Measurements from ENCODE around the gene LARGE2. TPM values are rescaled to one million over a fixed set of nuclear protein-coding genes. Genes with fewer than 3 reads are reported as not detected.

Gene LARGE2
- total and polyA plus RNA-seq, 2 experiments from 2014 or later, result not detected

DNA sequence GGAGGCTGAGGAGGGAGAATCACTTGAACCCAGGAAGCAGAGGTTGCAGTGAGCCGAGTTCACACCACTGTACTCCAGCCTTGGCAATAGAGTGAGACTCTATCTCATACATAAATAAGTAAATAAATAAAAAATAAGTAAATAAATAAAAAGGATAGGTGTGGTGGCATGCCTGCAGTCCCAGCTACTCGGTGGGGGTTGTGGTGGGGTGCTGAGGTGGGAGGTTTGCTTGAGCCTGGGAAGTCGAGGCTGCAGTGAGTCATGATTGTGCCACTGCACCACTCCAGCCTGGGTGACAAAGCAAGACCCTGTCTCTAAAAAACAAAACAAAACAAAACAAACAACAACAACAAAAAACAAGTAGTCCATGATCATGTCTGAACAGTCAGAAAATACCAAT is 3.1 kb downstream of the LARGE2 start:
- H3K27me3 ChIP-seq (replicated peaks; ENCODE audit: insufficient read depth), result peaks cover 12% of the 10 kb centered on the region
- WGBS, 2 experiments (ENCODE audit: low coverage in 1 of 2, low lambda C conversion rate in 2 of 2, missing lambda C conversion rate in 2 of 2), result 56 to 74% methylated on average over 3 of the region's 3 CpGs
- H3K4me3 ChIP-seq, result no peak overlapping the region
- no peaks in the 10 kb centered on the region for H3K36me3 ChIP-seq (ENCODE audit: low read depth)
- no peak overlapping the region for H3K9ac ChIP-seq
- no peaks in the 10 kb centered on the region for H4K20me1 ChIP-seq (ENCODE audit: insufficient read depth)
- no peak overlapping the region for H3K4me2 ChIP-seq (ENCODE audit: unreplicated experiment)
- no peaks in the 10 kb centered on the region for H3K9me3 ChIP-seq (ENCODE audit: low read depth)
- H3K9me2 ChIP-seq (ENCODE audit: insufficient read depth), result no peaks in the 10 kb centered on the region
- no peaks in the 10 kb centered on the region for H3K79me2 ChIP-seq (ENCODE audit: insufficient read depth)
- H3F3A ChIP-seq (ENCODE audit: insufficient read depth), result no peaks in the 10 kb centered on the region
- H3K4me1 ChIP-seq (ENCODE audit: insufficient read depth), result no peaks in the 10 kb centered on the region
- no peak for DNase-seq
- H2AFZ ChIP-seq, result no peak overlapping the region
- TF ChIP-seq EZH2phosphoT487 (IDR thresholded peaks at IDR 0.05; ENCODE audit: insufficient read depth, low read depth) (no peak), EZH2 (IDR thresholded peaks at IDR 0.05; ENCODE audit: insufficient read depth, poor library complexity, severe bottlenecking) (no peak)
- H3K27ac ChIP-seq, result no peak overlapping the region
- in situ Hi-C loops (cut with MboI), result no loop called here

DNA sequence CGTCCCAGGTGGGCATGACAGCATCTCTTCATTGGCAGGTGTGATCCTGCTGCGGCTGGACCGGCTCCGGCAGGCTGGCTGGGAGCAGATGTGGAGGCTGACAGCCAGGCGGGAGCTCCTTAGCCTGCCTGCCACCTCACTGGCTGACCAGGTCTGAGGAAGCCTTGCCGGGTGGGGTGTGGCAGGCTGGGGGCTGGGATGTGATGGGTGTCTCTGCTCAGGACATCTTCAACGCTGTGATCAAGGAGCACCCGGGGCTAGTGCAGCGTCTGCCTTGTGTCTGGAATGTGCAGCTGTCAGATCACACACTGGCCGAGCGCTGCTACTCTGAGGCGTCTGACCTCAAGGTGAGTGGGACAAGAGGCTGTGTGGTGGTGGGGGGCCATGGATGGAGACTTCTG is 3.5 kb downstream of the LARGE2 start:
- Histone ChIP-seq H3K79me2 (ENCODE audit: insufficient read depth) (no peaks in the 10 kb centered on the region), H3K4me1 (ENCODE audit: insufficient read depth) (no peaks in the 10 kb centered on the region), H3K9me3 (ENCODE audit: low read depth) (no peaks in the 10 kb centered on the region), H3K36me3 (ENCODE audit: low read depth) (no peaks in the 10 kb centered on the region), H3K9me2 (ENCODE audit: insufficient read depth) (no peaks in the 10 kb centered on the region), H4K20me1 (ENCODE audit: insufficient read depth) (no peaks in the 10 kb centered on the region), H3K27me3 (replicated peaks; ENCODE audit: insufficient read depth) (peaks cover 12% of the 10 kb centered on the region), H3K27ac (no peak overlapping the region), H3K4me3 (no peak overlapping the region), H2AFZ (no peak overlapping the region), H3F3A (ENCODE audit: insufficient read depth) (no peaks in the 10 kb centered on the region), H3K9ac (no peak overlapping the region), H3K4me2 (ENCODE audit: unreplicated experiment) (no peak overlapping the region)
- DNase-seq, result no peak
- WGBS, 2 experiments (ENCODE audit: low coverage in 1 of 2, low lambda C conversion rate in 2 of 2, missing lambda C conversion rate in 2 of 2), result 43 to 52% methylated on average over 10 to 12 of the region's 12 CpGs
- in situ Hi-C loops (cut with MboI), result no loop called here
- no peak for TF ChIP-seq EZH2 (IDR thresholded peaks at IDR 0.05; ENCODE audit: insufficient read depth, poor library complexity, severe bottlenecking)
- TF ChIP-seq EZH2phosphoT487 (IDR thresholded peaks at IDR 0.05; ENCODE audit: insufficient read depth, low read depth), result no peak

DNA sequence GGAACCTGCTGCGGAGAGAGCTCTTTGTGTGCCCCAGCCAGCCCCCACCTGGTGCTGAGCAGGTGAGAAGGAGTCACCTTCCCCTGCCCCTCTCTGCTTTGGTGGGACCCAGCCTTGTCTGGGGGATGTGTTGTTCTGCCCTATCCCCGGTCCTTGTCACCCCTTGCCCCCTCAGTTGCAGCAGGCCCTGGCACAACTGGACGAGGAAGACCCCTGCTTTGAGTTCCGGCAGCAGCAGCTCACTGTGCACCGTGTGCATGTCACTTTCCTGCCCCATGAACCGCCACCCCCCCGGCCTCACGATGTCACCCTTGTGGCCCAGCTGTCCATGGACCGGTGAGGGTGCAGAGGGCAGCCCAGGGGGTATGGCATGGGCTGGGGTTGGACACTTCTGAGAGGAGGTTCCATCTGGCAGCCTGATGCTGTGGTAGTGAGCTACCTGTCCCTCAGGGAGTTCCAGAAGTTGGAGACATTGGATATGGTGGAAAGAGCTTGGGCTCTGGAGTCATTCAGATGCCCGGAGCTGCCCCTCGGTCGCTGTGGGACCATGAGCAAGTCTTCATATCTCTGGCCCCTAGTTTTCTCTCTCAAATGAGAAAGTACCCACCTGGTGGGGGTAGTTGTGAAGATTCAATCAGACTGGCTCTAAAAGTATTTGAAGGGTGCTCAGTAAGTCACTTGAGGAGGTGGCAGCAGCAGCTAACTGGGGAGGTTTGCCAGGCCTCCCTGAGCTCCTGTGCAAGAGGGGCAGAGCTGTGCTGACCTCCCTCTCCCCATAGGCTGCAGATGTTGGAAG is 4.3 kb downstream of the LARGE2 start:
- no peak overlapping the region for H3K4me3 ChIP-seq
- peaks cover 12% of the 10 kb centered on the region for H3K27me3 ChIP-seq (replicated peaks; ENCODE audit: insufficient read depth)
- no peaks in the 10 kb centered on the region for H3K36me3 ChIP-seq (ENCODE audit: low read depth)
- no peaks in the 10 kb centered on the region for H3K9me3 ChIP-seq (ENCODE audit: low read depth)
- H3F3A ChIP-seq (ENCODE audit: insufficient read depth), result no peaks in the 10 kb centered on the region
- H3K4me1 ChIP-seq (ENCODE audit: insufficient read depth), result no peaks in the 10 kb centered on the region
- WGBS, 2 experiments (ENCODE audit: low coverage in 1 of 2, low lambda C conversion rate in 2 of 2, missing lambda C conversion rate in 2 of 2), result 71 to 72% methylated on average over 11 to 12 of the region's 12 CpGs
- TF ChIP-seq EZH2phosphoT487 (IDR thresholded peaks at IDR 0.05; ENCODE audit: insufficient read depth, low read depth) (no peak), EZH2 (IDR thresholded peaks at IDR 0.05; ENCODE audit: insufficient read depth, poor library complexity, severe bottlenecking) (no peak)
- no peak overlapping the region for H3K4me2 ChIP-seq (ENCODE audit: unreplicated experiment)
- in situ Hi-C loops (cut with MboI), result no loop called here
- no peak for DNase-seq
- H3K27ac ChIP-seq, result no peak overlapping the region
- H3K79me2 ChIP-seq (ENCODE audit: insufficient read depth), result no peaks in the 10 kb centered on the region
- H3K9me2 ChIP-seq (ENCODE audit: insufficient read depth), result no peaks in the 10 kb centered on the region
- H3K9ac ChIP-seq, result no peak overlapping the region
- no peak overlapping the region for H2AFZ ChIP-seq
- no peaks in the 10 kb centered on the region for H4K20me1 ChIP-seq (ENCODE audit: insufficient read depth)

DNA sequence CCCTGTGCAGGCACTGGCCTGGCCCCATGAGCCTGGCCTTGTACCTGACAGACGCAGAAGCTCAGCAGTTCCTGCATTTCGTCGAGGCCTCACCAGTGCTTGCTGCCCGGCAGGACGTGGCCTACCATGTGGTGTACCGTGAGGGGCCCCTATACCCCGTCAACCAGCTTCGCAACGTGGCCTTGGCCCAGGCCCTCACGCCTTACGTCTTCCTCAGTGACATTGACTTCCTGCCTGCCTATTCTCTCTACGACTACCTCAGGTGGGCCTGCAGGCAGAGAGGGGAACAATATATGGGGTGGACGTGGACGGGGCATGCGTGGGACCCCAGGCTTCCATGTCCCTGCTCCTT is 4.9 kb downstream of the LARGE2 start:
- in situ Hi-C loops (cut with MboI), result no loop called here
- TF ChIP-seq EZH2phosphoT487 (IDR thresholded peaks at IDR 0.05; ENCODE audit: insufficient read depth, low read depth) (no peak), EZH2 (IDR thresholded peaks at IDR 0.05; ENCODE audit: insufficient read depth, poor library complexity, severe bottlenecking) (no peak)
- no peaks in the 10 kb centered on the region for H3K4me1 ChIP-seq (ENCODE audit: insufficient read depth)

More for the DNA sequence above, 4.9 kb downstream of the LARGE2 start:
- Histone ChIP-seq H3K9ac (no peak overlapping the region), H2AFZ (no peak overlapping the region), H3K4me2 (ENCODE audit: unreplicated experiment) (no peak overlapping the region), H3K9me3 (ENCODE audit: low read depth) (no peaks in the 10 kb centered on the region), H3K27me3 (replicated peaks; ENCODE audit: insufficient read depth) (peaks cover 12% of the 10 kb centered on the region), H3K4me3 (no peak overlapping the region), H3F3A (ENCODE audit: insufficient read depth) (no peaks in the 10 kb centered on the region), H4K20me1 (ENCODE audit: insufficient read depth) (no peaks in the 10 kb centered on the region), H3K79me2 (ENCODE audit: insufficient read depth) (no peaks in the 10 kb centered on the region), H3K9me2 (ENCODE audit: insufficient read depth) (no peaks in the 10 kb centered on the region), H3K36me3 (ENCODE audit: low read depth) (no peaks in the 10 kb centered on the region), H3K27ac (no peak overlapping the region)
- DNase-seq, result no peak
- 69 to 72% methylated on average over 13 to 15 of the region's 15 CpGs for WGBS, 2 experiments (ENCODE audit: low coverage in 1 of 2, low lambda C conversion rate in 2 of 2, missing lambda C conversion rate in 2 of 2)

Data from GM23248 (cell line).